ENCODE data around the gene CASP14. TPM values are rescaled to one million over a fixed set of nuclear protein-coding genes. Genes with fewer than 3 reads are reported as not detected.
A peak's percentile ranks its signal among the peaks of the same experiment; 100 is the strongest.
"Not testable (repeated sequence)": the region's sequence is repeated elsewhere in the genome, so short reads cannot be mapped to it uniquely, and the experiment has no call there.

The CASP14 gene
- not detected in 2 replicates for total RNA-seq (2014; rRNA removed; shearing (Covaris generic))

- DNase-seq (ENCODE audit: low spot score), result no peak
Observed at GRCh38 chr19:15048885-15049541, at the start of gene CASP14. Gene CASP14, plus strand, starts transcription at chr19:15049480. Its CDS starts 2,772 bp downstream, at chr19:15052252.

GRCh38 chr19:15008308-15008707 is 41.0 kb upstream of the CASP14 start:
- DNase-seq (ENCODE audit: low spot score), result no peak

- DNase-seq (ENCODE audit: low spot score), result no peak
Observed at GRCh38 chr19:15010501-15011300, 38.6 kb upstream of the CASP14 start.

GRCh38 chr19:15014579-15014978 is 34.7 kb upstream of the CASP14 start:
- no peak for DNase-seq (ENCODE audit: low spot score)

- DNase-seq (ENCODE audit: low spot score), result peak; percentile 29
Observed at GRCh38 chr19:15015946-15016542, 33.2 kb upstream of the CASP14 start.

GRCh38 chr19:15018836-15019235 is 30.4 kb upstream of the CASP14 start:
- not testable (repeated sequence) for DNase-seq (ENCODE audit: low spot score)

- no peak for DNase-seq (ENCODE audit: low spot score)
Observed at GRCh38 chr19:15021286-15022007, 27.8 kb upstream of the CASP14 start.

- DNase-seq (ENCODE audit: low spot score), result no peak
Observed at GRCh38 chr19:15022752-15023151, 26.5 kb upstream of the CASP14 start.

GRCh38 chr19:15025217-15025616 is 24.1 kb upstream of the CASP14 start:
- peak; percentile 39 for DNase-seq (ENCODE audit: low spot score)

- DNase-seq (ENCODE audit: low spot score), result no peak
Observed at GRCh38 chr19:15028490-15028889, 20.8 kb upstream of the CASP14 start.

- no peak for DNase-seq (ENCODE audit: low spot score)
Observed at GRCh38 chr19:15031675-15032074, 17.6 kb upstream of the CASP14 start.

- no peak for DNase-seq (ENCODE audit: low spot score)
Observed at GRCh38 chr19:15035795-15036311, 13.4 kb upstream of the CASP14 start.

- DNase-seq (ENCODE audit: low spot score), result no peak
Observed at GRCh38 chr19:15037586-15037985, 11.7 kb upstream of the CASP14 start.

GRCh38 chr19:15038294-15038693 is 11.0 kb upstream of the CASP14 start:
- no peak for DNase-seq (ENCODE audit: low spot score)

- DNase-seq (ENCODE audit: low spot score), result no peak
Observed at GRCh38 chr19:15042003-15042402, 7.3 kb upstream of the CASP14 start.

- DNase-seq (ENCODE audit: low spot score), result no peak
Observed at GRCh38 chr19:15042826-15043225, 6.5 kb upstream of the CASP14 start.

- no peak for DNase-seq (ENCODE audit: low spot score)
Observed at GRCh38 chr19:15045506-15045905, 3.8 kb upstream of the CASP14 start.

GRCh38 chr19:15047680-15048079 is 1.6 kb upstream of the CASP14 start:
- DNase-seq (ENCODE audit: low spot score), result no peak

- DNase-seq (ENCODE audit: low spot score), result no peak
Observed at GRCh38 chr19:15048128-15048527, 1.2 kb upstream of the CASP14 start.

- DNase-seq (ENCODE audit: low spot score), result no peak
Observed at GRCh38 chr19:15050639-15051038, 1.4 kb downstream of the CASP14 start.

GRCh38 chr19:15062036-15062435 is 12.8 kb downstream of the CASP14 start:
- DNase-seq (ENCODE audit: low spot score), result no peak

GRCh38 chr19:15070386-15070785 is 21.1 kb downstream of the CASP14 start:
- DNase-seq (ENCODE audit: low spot score), result not testable (repeated sequence)
